OCI-LY7 (cell line): ENCODE measurements around the gene PTPRS. TPM values are rescaled to one million over a fixed set of nuclear protein-coding genes. Genes with fewer than 3 reads are reported as not detected.

Experiments
- BruUV-seq: library from RNA; stranded (reverse); fragments of 400-500 nt; replicated peaks from 2 replicates; lab custom pipeline; 2021; lab: Mats Ljungman, UMichigan
- CTCF ChIA-PET: fragments of 300-600 bp; sonication (Branson Sonifier 250); formaldehyde crosslinking; loops from one replicate; lab custom pipeline; 2022; ENCODE audit warnings: antibody characterized with exemption; ENCODE audit not compliant: unreplicated experiment; lab: Charles Lee
- POLR2A ChIA-PET: fragments of 300-600 bp; sonication (Branson Sonifier 250); formaldehyde crosslinking; loops from one replicate; lab custom pipeline; 2022; ENCODE audit warnings: antibody characterized with exemption; lab: Charles Lee
- DNase-seq: peaks from one replicate; pipeline ENCODE4 v3.0.0-alpha.2; 2015; ENCODE audit warnings: low spot score
- H2AFZ ChIP-seq: fragments of 200-600 bp; sonication (generic), shearing (Covaris generic); 2 replicates; pipeline ENCODE4 v1.6.1; 2014; ENCODE audit warnings: mild to moderate bottlenecking, antibody characterized with exemption, low read length, moderate library complexity
- H3K27ac ChIP-seq: fragments of 200-600 bp; sonication (generic); 2 replicates; pipeline ENCODE4 v1.5.1; 2014; ENCODE audit warnings: mixed run types, low read depth, mild to moderate bottlenecking, moderate library complexity, low read length, inconsistent platforms; ENCODE audit not compliant: poor library complexity, severe bottlenecking
- H3K36me3 ChIP-seq: fragments of 200-600 bp; sonication (generic); 2 replicates; pipeline ENCODE4 v1.6.1; 2014; ENCODE audit warnings: mild to moderate bottlenecking, antibody characterized with exemption, low read length, moderate library complexity, mixed read lengths; ENCODE audit not compliant: insufficient read depth
- H3K4me1 ChIP-seq: fragments of 200-600 bp; sonication (generic); 2 replicates; pipeline ENCODE4 v1.5.1; 2014; ENCODE audit warnings: mild to moderate bottlenecking, low read length; ENCODE audit not compliant: insufficient read depth, poor library complexity, severe bottlenecking
- H3K4me2 ChIP-seq: fragments of 200-600 bp; sonication (generic); 2 replicates; pipeline ENCODE4 v1.6.1; 2014; ENCODE audit warnings: mild to moderate bottlenecking, low read length
- H3K4me3 ChIP-seq: fragments of 200-600 bp; sonication (generic); 2 replicates; pipeline ENCODE4 v1.5.1; 2014; ENCODE audit warnings: mild to moderate bottlenecking, low read depth, low read length; ENCODE audit not compliant: poor library complexity, severe bottlenecking
- H3K79me2 ChIP-seq: fragments of 200-600 bp; sonication (generic); 2 replicates; pipeline ENCODE4 v1.6.1; 2016; ENCODE audit warnings: low read depth, mild to moderate bottlenecking, low read length, moderate library complexity, mixed read lengths; ENCODE audit not compliant: insufficient read depth
- H3K9me2 ChIP-seq: fragments of 200-600 bp; sonication (generic); 2 replicates; pipeline ENCODE4 v1.6.1; 2016; ENCODE audit warnings: mild to moderate bottlenecking, low read length, mixed read lengths; ENCODE audit not compliant: insufficient read depth
- H3K9me3 ChIP-seq: fragments of 200-600 bp; sonication (generic); 2 replicates; pipeline ENCODE4 v1.6.1; 2014; ENCODE audit warnings: mild to moderate bottlenecking, mixed run types, low read length, mixed read lengths
- H4K20me1 ChIP-seq: fragments of 200-600 bp; sonication (generic); 2 replicates; pipeline ENCODE4 v1.6.1; 2014; ENCODE audit warnings: mild to moderate bottlenecking, antibody characterized with exemption, low read length, moderate library complexity, mixed read lengths; ENCODE audit not compliant: insufficient read depth
- EZH2phosphoT487 ChIP-seq: fragments of 200-600 bp; sonication (generic); IDR thresholded peaks from 2 replicates; pipeline ENCODE4 v1.6.1; 2018; ENCODE audit warnings: low read depth, borderline replicate concordance, mild to moderate bottlenecking, mixed run types, antibody characterized with exemption, low read length, moderate library complexity, mixed read lengths
- intact Hi-C: fragments of 100-400 bp; cut with micrococcal nuclease; formaldehyde crosslinking; loops from one replicate; pipeline ENCODE4 v1.10.0; 2022; ENCODE audit not compliant: unreplicated experiment
- total RNA-seq, 2 experiments: library from RNA; depleted of rRNA in 1 of 2; stranded (reverse); fragments of >200 nt in 1 of 2; shearing (Covaris generic) in 1 of 2; gene quantifications; 2 replicates each; pipeline ENCODE4 v1.2.3, GENCODE V29; 2014 to 2022
- TF ChIP-seq, protein P1 (sequence below): fragments of 200-600 bp; sonication (generic); conservative IDR thresholded peaks from 2 replicates; pipeline ENCODE4 v1.5.1; 2014; ENCODE audit warnings: mild to moderate bottlenecking, antibody characterized with exemption, low read length, moderate library complexity, mixed read lengths

The PTPRS gene
- total RNA-seq, 2 experiments from 2014 or later = 48.5 to 88.7 TPM

DNA sequence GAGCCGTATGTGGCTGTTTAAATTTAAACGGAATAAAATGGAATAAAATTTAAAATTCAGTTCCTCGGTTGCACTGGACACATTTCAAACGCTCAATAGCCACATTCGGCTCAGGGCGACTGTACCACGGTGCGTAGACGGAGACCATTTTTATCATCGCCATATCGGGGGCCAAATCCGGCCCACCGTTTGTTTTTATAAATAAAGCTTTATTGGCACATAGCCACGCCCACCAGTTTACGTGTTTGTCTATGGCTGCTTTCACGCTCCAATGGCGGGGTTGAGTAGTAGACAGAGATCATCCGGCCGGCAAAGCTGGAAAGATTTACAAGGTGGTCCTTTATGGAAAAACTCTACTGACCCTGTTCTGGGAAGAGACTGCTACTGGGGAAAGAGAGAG lies 33.0 kb downstream of the PTPRS start:
- ChIA-PET POLR2A (no interaction called here), CTCF (no interaction called here)
- intact Hi-C loops = no loop called here
- Histone ChIP-seq H3K9me2 (no peaks in the 10 kb centered on the region), H3K36me3 (no peaks in the 10 kb centered on the region), H2AFZ (no peak overlapping the region), H3K4me2 (no peak overlapping the region), H3K4me1 (no peaks in the 10 kb centered on the region), H3K9me3 (no peaks in the 10 kb centered on the region), H3K27ac (no peak overlapping the region), H3K4me3 (no peak overlapping the region), H4K20me1 (no peaks in the 10 kb centered on the region), H3K79me2 (no peaks in the 10 kb centered on the region)
- no peak for DNase-seq
- no peak for TF ChIP-seq EZH2phosphoT487
- TF ChIP-seq, protein P1, sequence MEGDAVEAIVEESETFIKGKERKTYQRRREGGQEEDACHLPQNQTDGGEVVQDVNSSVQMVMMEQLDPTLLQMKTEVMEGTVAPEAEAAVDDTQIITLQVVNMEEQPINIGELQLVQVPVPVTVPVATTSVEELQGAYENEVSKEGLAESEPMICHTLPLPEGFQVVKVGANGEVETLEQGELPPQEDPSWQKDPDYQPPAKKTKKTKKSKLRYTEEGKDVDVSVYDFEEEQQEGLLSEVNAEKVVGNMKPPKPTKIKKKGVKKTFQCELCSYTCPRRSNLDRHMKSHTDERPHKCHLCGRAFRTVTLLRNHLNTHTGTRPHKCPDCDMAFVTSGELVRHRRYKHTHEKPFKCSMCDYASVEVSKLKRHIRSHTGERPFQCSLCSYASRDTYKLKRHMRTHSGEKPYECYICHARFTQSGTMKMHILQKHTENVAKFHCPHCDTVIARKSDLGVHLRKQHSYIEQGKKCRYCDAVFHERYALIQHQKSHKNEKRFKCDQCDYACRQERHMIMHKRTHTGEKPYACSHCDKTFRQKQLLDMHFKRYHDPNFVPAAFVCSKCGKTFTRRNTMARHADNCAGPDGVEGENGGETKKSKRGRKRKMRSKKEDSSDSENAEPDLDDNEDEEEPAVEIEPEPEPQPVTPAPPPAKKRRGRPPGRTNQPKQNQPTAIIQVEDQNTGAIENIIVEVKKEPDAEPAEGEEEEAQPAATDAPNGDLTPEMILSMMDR = no peak
- no TSS peak for BruUV-seq

DNA sequence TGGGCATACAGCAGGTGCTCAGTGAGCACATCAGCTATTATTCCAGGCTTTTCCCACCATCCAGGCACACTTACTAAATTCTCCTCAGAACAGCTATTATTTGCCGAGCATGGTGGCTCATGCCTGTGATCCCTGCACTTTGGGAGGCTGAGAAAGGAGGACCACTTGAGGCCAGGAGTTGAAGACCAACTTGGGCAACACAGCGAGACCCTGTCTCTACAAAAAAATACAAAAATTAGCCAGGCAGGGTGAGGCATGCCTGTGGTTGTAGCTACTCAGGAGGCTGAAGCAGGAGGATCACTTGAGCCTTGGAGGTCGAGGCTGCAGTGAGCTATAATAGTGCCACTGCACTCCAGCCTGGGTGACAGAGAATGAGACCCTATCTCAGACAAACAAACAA lies 35.4 kb downstream of the PTPRS start:
- no peaks in the 10 kb centered on the region for H3K36me3 ChIP-seq
- no peaks in the 10 kb centered on the region for H3K4me1 ChIP-seq
- no peaks in the 10 kb centered on the region for H3K9me3 ChIP-seq
- H3K4me2 ChIP-seq = no peak overlapping the region
- H3K27ac ChIP-seq = no peak overlapping the region
- no peak overlapping the region for H2AFZ ChIP-seq
- no peak overlapping the region for H3K4me3 ChIP-seq
- intact Hi-C loops = no loop called here
- ChIA-PET CTCF (no interaction called here), POLR2A (interaction anchor here (1.2 kb wide), 1 partner anchor 214 kb away, joined by 3 read pairs; no protein-coding TSS in a partner anchor)
- no peak for TF ChIP-seq EZH2phosphoT487
- TF ChIP-seq, protein P1 = no peak
- no TSS peak for BruUV-seq
- no peaks in the 10 kb centered on the region for H4K20me1 ChIP-seq
- H3K9me2 ChIP-seq = no peaks in the 10 kb centered on the region
- H3K79me2 ChIP-seq = no peaks in the 10 kb centered on the region
- no peak for DNase-seq

DNA sequence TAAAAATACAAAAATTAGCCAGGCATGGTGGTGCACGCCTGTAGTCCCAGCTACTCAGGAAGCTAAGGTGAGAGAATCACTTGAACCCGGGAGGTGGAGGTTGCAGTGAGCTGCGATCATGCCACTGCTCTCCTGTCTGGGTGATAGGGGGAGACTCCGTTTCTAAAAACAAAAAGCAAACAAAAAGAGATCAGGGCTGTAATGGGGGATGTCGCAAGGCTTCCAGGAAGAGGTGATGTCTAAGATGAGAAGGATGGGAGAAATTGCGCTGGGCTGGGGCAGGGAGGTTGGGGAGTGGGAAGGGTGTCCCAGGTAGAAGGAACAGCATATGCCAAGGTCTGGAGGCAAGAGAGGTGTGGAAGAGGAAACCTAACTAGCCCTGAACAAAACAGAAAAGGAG lies 36.1 kb downstream of the PTPRS start:
- intact Hi-C loops = no loop called here
- H2AFZ ChIP-seq = no peak overlapping the region
- H4K20me1 ChIP-seq = no peaks in the 10 kb centered on the region
- CTCF ChIA-PET = no interaction called here
- H3K27ac ChIP-seq = no peak overlapping the region
- no peak overlapping the region for H3K4me3 ChIP-seq
- TF ChIP-seq, protein P1 = no peak
- no peak for TF ChIP-seq EZH2phosphoT487
- H3K9me2 ChIP-seq = no peaks in the 10 kb centered on the region
- no peak overlapping the region for H3K4me2 ChIP-seq
- POLR2A ChIA-PET = interaction anchor here (1.2 kb wide), 1 partner anchor 214 kb away, joined by 3 read pairs; no protein-coding TSS in a partner anchor
- no peaks in the 10 kb centered on the region for H3K36me3 ChIP-seq
- DNase-seq = no peak
- H3K79me2 ChIP-seq = no peaks in the 10 kb centered on the region
- BruUV-seq = no TSS peak
- H3K4me1 ChIP-seq = no peaks in the 10 kb centered on the region
- H3K9me3 ChIP-seq = no peaks in the 10 kb centered on the region
